ENCODE data around the gene CD38.
"Not testable (repeated sequence)": the region's sequence is repeated elsewhere in the genome, so short reads cannot be mapped to it uniquely, and the experiment has no call there.

Gene CD38

DNA sequence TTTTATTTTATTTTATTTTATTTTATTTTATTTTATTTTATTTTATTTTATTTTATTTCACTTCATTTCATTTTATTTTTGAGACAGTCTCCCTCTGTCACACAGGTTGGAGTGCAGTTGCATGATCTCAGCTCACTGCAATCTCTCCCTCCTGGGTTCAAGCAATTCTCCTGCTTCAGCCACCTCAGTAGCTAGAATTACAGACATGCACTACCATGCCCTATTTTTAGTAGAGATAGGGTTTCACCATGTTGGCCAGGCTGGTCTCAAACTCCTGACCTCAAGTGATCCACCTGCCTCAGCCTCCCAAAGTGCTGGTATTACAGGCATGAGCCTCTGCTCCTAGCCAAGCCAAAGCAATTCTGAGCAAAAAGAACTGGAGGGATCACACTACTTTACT lies 24.4 kb downstream of the CD38 start:
- DNase-seq = not testable (repeated sequence)

DNA sequence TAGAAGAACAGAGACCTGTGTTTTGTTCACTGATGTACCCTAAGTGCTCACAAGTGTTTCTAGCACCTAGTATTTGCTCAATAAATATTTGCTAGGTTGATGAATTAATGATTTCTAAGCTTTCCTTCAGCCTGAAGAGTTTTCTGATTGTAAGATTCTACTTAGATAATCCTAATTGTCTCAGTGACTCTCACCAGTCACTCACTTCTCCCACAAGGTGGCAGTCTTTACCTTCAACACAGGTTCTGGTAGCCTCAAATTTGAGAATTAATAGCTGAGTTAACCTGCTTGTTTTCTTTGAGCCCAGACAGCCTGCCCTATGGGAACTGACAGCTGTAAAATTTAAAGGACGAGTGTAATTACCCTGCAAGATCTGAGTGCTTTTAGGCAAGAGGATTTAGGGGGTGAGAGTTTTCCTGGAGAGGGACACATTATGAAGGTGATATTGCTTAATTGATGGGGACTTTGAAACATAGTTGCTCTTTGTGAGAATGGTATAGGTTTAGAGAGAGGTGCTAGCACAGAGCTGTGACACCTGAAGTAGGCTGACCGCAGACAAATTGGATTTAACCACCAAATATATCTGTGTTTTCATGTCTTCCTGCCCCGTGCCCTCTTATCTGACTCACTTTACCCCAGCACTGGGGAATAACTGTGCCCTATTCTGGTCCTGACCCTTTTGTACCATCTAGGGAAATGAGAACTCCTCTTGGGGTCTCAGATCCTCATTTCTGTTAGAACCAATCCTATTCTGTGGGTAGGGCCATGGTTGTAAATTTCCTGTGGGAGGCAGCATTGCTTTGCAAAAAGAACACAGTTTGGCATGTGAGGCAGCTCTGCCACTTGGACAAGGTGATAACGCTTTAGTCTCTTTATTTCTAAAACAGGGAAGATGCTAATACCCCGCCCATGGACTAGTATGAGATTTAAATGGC lies 27.7 kb downstream of the CD38 start:
- DNase-seq = peak in 2 of 5 experiments; percentile 26 to 59

DNA sequence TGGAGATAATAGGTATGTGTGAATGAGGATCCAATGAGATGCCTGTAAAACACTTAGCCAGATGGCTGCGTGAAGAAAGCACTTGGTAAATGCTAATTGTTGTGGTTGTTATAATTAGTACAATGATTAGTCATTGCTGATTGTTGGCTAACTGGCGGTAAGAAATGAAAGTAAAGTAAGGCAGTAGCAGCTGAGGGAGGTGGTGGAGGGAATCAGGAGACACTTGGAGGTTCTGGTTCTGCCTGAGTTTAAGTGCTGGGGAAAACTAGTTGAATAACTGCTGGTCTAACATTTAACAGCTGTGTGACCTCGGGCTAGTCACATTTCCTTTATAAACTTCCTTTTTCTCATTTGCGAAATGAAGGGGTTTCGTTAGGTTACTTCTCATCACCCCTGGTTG lies 30.9 kb downstream of the CD38 start:
- DNase-seq = peak in 1 of 5 experiments; percentile 8

DNA sequence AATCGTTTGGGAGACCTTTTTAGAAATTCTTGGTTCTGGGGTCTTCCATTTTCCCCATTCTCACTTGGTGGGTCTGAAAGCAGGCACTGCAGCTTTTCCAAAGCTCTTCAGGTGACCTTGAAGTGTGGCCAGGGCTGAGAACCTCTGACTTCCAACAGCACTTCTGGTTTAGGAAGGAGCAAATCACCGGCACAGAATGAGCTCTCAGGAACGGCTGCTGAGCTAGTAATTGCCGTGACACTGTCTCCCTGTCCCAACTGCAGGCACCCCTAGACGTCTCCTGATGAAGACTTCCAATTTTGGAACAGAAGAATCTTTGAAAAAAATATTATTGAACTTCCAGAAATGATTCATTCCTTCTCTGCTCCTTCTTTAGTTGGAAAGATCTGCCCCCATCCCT lies 31.3 kb downstream of the CD38 start:
- DNase-seq = no peak

DNA sequence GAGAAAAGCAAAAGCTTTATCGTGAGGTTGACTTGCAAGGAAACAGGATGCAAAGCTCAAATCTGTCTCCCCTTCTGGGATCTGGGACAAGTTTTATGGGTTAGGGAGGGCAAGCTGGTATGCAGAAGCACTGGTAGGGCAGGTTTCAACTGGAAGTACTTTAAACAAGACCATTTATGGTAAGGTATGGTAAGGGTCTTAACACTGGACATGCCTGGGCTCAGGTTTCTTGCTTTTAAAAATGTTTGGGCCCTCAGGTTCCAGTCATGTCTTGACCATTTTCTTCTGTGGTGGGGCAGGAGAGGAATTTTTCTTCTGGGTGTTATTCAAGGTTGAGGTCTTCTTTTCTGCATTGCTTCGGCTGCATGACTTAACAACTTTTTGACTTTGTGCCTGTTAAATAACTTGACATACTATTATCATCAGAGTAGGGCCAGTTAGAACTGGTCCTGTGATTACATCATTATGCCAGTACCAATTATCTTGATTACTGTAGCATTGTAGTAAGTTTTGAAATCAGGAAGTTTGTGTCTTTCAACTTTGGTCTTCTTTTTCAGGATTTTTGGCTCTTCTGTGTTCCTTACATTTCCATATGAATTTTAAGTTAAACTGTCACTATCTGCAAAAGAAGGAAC lies 33.7 kb downstream of the CD38 start:
- no peak for DNase-seq

DNA sequence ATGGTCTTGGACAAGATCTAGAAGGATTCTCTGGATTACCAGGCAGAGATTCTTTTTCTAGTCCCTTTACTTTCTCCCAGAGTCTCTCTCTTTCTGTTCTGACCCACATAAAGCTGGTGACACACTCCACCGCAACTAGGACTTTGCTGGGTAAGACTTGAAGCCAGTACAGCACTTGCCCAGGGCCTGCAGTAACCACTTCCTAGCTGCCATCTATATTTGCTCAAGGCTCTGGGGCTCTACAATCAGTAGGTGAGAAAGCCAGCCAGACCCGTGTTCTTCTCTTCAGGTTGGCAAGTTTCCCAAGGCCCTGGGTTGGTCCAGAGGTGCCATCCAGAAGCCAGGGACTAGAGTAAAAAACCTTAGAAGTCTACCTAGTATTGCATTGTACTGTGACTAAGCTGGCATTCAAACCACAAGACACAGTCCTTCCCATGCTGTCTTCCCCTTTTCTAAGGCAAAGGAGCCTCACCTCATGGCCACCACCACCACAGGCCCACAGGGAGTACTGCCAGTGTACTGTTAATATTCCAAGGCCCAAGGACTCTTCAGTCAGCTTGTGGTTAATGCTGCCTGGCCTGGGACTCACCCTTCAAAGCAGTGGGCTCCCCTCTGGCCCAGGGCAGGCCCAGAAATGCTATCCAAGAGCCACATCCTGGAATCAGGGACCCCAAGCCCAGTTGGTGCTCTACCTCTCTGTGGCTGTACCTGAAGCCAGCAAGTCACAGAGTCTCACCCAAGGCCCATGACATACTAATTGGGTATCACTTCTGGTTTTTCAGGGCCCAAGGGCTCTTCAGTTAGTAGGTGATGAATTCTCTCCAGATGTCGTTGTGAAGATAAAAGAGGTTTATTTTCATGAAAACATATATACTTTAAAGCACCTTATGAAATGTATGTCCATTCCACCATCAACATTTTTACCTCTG lies 54.7 kb downstream of the CD38 start:
- no peak for DNase-seq

DNA sequence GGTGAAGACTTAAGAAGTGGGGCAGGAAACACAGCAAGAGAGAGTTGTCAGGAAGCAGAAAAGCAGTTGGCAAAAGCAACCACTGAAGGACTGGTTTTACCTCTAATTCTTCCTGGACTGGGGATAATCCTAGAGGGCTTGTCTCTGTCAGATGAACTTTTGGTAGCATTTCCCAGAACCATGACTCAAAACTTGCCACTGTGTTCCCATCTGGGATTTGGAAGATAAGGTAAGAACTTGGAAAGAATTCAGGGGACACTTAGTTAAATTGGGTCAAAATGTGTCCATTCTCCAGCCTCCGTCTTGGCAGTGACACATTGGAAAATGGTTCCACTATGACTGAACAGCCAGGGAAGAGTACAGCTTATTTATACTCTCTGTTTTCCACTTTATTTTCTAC lies 55.7 kb downstream of the CD38 start:
- DNase-seq = no peak

DNA sequence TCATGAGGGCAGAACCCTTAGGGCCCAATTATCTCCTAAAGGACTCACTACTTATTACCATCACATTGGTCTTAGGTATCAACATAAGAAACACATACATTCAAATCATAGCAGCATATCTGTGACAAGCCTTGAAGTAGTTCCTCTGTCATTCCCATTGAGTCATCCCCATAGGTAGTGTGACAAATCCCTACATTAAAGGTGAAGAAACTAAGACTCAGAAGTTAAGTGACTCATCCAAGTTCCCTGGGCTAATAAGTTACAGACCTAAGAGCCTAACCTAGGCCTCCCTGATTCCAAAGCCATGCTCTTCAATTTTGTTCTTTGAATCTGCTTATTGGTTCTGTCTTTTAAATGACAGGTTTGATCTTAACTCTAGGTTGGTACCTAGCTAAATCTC lies 58.2 kb downstream of the CD38 start:
- DNase-seq = no peak

DNA sequence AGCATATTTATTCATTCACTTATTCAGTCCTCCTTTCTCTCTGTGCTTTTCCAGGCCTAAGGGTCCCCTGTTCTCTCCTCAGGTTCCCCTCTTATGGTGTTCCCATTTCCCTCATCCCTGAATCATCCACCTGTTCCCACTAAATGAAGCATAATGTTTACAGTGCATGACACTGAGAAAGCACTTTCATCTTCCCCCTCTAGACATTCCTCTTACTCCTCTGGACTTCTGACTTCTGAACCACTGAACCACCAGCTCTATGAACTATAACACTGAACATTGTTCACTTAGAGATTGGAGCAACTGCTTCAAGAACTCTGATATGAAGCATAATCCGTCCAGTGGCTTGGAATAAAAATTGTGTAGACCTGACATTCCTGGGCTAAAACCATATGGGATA lies 59.5 kb downstream of the CD38 start:
- DNase-seq = no peak

DNA sequence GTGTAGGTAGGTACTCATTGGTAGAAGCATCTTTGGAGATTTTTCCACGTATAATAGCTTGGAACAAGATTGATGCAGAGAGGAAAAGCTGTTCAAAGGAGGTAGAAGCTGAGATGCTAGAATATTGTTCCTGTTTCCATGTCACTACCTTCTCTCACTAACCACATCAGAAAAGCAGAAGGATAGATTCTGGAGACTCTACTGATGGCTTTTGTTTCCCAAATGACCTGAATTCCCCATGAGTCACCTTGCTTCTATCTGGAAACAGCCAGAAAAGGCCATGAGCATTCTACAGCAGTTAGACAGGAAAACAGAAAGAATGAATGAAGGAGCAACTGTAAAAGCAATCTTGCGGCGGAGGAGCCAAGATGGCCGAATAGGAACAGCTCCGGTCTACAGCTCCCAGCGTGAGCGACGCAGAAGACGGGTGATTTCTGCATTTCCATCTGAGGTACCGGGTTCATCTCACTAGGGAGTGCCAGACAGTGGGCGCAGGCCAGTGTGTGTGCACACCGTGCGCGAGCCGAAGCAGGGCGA lies 63.1 kb downstream of the CD38 start:
- not testable (repeated sequence) for DNase-seq

DNA sequence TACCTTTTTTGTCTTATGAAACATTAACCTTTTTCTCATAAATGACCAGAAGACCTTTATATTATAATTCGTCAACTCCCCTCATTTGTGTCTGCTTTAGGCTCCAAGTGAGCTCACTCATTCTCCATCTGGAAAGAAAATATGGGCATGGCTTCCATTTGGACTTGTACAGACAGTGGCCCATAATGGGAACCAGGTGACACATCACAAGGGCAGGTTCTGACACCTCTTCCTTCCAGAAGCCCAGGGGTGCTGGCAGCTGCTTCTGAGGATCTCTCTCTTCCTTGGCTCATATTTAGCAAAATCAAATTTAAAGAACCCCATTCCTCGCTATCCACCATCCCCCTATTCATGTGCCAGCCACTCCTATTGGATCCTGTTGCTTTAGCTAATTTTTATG lies 69.6 kb downstream of the CD38 start:
- DNase-seq = no peak

DNA sequence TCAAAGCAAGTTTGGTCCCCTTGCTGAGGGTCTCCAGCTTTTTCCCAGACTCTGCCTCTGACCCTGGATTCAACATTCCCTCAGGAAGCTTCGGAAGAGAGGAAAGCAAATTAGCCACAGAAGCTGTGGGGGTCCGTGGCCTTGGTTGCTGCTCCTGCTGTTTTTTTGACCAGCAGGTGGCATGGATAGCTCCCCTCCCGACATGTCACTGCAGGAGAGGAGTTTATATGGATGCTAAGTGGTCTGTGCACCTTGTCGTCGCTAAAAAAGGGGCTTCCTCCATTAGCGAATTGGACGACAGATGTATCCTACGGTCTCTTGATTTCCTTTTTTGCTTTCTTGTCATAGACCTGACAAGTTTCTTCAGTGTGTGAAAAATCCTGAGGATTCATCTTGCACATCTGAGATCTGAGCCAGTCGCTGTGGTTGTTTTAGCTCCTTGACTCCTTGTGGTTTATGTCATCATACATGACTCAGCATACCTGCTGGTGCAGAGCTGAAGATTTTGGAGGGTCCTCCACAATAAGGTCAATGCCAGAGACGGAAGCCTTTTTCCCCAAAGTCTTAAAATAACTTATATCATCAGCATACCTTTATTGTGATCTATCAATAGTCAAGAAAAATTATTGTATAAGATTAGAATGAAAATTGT lies 70.2 kb downstream of the CD38 start:
- DNase-seq = no peak

DNA sequence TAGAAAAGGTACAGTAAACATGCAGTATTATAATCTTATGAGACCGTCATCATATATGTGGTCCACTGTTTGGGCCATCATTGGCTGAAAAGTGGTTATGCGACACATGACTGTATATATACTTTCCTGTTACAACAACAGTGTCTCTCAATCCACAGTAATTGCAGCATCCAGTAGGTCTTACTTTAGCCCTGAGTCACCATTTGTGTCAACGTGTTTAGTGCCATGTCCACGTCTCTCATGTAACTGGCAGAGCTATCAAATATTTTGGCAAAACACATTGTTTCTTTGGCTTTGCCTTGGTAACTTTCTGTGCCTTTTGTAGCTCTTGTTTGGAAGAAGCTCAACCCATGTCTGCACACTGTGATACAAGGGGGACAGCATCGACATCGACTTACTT lies 73.8 kb downstream of the CD38 start:
- DNase-seq = no peak

DNA sequence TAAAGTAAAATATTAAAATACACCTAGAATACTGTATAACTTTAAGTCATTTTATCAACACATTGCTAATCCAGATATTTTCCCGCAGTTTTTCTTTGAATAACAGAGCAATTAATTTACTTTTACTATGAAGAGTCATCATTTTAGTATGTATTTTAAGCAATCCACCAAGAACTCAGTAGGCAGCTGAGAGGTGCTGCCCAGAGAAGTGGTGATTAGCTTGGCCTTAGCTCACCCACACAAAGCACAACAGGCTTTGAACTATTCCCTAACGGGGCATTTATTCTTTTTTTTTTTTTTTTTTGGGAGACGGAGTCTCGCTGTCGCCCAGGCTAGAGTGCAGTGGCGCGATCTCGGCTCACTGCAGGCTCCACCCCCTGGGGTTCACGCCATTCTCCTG lies 74.4 kb downstream of the CD38 start:
- DNase-seq = no peak

DNA sequence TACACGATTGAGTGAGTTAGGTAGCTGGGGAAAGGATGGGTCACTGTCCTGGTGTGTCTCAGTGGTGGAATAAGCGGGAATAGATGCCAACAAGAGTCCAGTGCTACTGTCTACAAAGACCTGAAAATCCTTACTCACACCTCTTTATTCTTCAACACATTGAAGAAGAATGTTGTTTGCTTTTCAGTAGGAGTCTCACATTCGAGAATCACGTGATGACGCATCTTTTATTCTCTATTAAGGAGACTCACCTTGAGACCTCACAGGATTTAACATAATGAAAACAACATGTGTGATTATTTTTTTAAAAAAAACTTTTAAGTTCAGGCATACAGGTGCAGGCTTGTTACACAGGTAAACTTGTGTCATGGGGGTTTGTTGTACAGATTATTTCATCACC lies 75.2 kb downstream of the CD38 start:
- DNase-seq = no peak

DNA sequence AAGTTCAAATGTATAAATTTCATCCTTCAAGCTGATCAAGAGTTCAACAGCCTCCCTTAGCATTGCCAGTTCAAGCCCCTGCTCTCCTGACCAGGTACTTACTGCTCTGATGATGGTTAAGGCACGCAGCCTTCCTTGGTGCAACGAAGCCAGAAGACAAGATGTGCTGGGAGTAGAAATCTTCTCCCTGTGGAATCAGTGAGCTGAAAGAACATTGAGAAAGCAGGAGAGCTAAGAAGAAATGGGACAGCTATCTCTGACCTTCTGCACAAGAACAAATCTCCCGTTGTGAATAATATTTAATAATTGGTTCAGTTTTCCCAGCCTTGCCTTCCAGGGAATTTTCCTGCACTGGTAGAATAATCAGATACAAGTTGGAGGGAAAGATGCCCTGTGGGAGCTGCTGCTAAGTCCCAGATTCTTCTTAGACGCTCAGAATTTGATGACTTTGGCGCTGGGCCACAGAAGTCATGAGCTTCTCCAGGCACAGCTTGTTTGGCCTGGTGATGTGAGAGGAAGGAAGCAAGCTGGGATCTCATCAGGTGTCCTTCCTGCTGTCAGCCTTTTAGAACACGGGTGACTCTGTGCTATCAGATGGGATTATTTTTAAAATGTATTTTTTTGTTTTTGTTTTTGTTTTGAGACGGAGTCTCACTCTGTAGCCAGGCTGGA lies 77.8 kb downstream of the CD38 start:
- DNase-seq = no peak

DNA sequence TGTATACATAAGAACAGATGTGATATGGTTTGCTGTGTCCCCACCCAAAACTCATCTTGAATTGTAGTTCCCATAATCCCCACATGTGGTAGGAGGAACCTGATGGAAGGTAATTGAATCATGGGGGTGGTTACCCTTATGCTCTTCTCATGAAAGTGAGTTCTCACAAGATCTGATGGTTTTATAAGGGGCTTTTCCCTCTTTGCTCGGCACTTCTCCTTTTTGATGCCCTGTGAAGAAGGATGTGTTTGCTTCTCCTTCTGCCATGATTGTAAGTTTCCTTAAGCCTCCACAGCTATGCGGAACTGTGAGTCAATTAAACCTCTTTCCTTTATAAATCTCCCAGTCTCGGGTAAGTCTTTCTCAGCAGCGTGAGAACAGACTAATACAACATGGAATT lies 83.1 kb downstream of the CD38 start:
- DNase-seq = not testable (repeated sequence)

DNA sequence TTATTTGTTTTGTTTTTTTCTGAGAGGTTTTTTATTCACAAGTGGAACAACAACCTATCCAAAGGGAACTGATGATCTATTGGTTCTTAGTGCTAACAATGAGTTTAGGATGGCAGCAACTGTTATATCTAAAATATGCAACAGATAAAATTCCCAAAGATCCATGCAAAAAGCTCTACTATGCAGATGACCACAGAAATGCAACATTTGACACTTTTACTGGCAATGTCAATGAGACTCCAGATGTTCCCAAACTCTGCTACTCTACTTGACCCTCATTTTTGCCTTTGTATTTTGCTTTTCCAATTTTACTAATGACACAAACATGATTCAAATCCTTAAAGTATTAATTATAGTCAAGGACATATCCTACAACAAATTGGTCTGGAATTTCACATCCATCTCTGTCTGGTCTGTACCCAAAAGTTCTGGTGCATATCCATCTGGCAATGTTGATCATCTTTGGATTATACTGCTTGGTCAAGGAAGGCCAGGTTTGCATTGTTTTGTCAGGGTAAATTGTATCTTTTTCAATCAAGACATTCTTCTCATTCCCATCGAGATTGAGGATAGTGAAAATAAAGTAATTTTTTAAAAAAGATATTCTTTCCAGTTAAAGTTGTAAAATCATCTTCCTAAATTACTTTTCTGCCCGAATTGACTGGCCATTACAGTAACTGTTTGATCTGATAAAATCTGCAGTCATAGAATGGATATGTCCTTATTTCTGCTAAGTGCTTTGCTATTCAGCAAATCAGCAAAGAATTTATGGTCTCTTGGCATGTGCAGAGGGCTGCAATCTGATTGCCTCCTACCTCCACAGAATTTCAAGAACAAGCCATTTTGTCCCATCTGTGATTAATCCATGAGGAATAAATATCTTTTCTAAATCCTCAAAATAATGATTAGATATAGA lies 86.8 kb downstream of the CD38 start:
- no peak for DNase-seq

DNA sequence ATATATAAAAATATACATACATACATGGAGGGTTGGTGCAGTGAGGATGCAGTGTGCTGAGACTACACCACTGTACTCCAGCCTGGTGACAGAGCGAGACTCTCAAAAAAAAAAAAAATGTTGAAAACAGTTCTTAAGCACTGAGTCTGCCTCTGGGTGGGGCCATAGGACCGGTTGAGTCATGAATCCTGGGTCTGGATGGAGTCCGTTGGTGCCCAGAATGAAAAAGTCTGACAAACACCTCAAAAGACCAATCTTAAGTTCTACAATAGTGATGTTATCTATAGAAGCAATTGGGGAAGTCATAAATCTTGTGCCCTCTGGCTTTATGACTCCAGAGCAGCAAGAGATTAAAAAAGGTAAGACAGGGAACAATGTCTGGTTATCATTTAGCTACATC lies 90.0 kb downstream of the CD38 start:
- peak in 1 of 5 experiments; percentile 3 for DNase-seq

DNA sequence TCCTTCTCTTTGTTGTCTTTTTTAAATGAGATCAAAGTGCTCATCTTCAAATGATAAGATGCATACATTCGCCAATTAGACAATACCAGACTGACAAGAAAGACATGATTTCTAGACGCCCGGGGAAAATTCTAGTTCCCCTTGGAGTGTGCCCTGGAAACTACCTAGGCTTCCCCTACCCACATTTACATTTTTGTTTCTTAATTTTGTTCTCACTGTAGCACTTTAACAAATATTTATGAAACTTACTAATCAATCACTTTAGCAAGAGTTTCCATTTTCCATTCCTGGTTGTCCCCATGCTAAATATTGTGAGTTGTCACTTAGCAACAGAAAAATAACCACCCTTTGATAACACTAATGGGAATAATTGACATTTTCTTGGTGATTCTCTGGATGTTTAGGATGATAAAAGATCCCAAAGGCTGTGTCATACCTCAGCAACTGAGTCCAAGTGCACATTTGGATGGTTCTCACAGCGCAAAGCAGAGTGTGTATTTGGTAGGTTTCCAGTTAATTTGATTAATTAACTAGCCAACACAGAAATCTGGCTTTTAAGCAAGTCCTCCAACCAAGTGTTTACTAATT lies 90.8 kb downstream of the CD38 start:
- DNase-seq = no peak

Data from T-helper 2 cell (primary cell).